HUES48 (cell line): ENCODE data around the gene DMD.

ENCODE experiments used
- H3K27ac ChIP-seq: one replicate; pipeline ENCODE4 v1.7.0; 2013; ENCODE audit warnings: low read depth, low read length, inconsistent platforms
- H3K27me3 ChIP-seq: 2 replicates; pipeline ENCODE4 v1.6.1; 2013; ENCODE audit warnings: mild to moderate bottlenecking, low read length; ENCODE audit not compliant: control insufficient read depth, insufficient read depth
- H3K36me3 ChIP-seq: 2 replicates; pipeline ENCODE4 v1.6.1; 2013; ENCODE audit warnings: low read length; ENCODE audit not compliant: control insufficient read depth, insufficient read depth
- H3K4me1 ChIP-seq: 2 replicates; pipeline ENCODE4 v1.6.1; 2013; ENCODE audit warnings: mild to moderate bottlenecking, low read length; ENCODE audit not compliant: control insufficient read depth, insufficient read depth
- H3K4me3 ChIP-seq: 2 replicates; pipeline ENCODE4 v1.5.1; 2013; ENCODE audit warnings: mild to moderate bottlenecking, low read depth, low read length
- H3K9ac ChIP-seq: 2 replicates; pipeline ENCODE4 v1.6.1; 2013; ENCODE audit warnings: mild to moderate bottlenecking, low read depth, low read length, moderate library complexity
- H3K9me3 ChIP-seq: 2 replicates; pipeline ENCODE4 v1.6.1; 2013; ENCODE audit warnings: low read length; ENCODE audit not compliant: control insufficient read depth, insufficient read depth

The DMD gene

DNA sequence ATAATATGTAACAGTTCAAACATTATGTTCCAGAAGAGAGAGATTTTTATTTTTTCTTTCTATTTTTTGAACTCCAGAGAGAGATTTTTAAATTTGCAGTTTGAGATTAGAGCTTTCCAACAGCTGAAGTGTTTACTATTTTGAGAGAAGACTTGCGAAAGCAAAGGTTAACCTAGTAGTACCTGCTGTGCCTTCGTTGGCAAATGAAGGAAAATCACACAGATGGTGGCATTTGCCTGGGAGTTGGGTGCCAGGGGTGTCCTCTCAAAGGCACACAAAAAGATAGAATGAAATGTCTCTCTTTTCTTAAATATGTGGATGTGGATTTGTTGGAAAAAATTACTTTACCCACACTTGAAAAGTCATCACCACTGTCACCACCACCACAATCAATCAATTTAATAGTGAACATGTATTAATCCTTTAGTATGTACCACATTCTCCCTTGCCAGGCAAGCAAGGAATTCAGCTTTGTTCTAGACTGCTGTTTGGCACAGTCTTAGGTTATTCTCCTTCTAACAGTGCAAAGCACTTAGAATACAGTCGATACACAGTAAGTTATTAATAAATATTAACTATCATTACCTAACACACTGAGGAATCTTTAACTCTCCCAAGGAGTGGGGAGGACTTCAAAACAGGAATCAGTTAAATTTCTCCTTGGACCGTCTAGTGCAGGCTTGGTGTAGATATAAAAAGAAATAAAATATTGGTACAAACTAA is 1301.3 kb downstream of the DMD start:
- Histone ChIP-seq H3K27me3 (no peaks in the 10 kb centered on the region), H3K9ac (no peak overlapping the region), H3K27ac (no peak overlapping the region), H3K9me3 (no peaks in the 10 kb centered on the region), H3K4me1 (no peaks in the 10 kb centered on the region), H3K36me3 (no peaks in the 10 kb centered on the region), H3K4me3 (no peak overlapping the region)

DNA sequence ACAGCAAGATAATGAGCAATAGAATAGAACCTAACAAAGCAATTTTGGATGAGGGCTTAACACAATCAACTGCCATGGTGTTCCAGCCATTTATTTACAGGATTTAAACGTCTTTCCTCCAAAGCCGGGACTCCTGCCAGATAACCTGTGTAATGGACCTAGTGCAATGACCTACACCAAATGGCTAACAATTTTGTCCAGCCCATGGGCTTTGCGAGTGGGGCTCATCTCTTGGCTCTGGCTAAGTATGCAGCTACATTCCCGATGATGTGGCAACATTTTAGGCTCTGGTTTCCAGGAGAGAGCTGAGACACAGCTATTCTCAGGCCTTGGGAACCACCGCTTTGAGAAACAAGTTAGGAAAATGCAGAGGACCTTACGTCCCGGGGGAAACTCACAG is 1317.2 kb downstream of the DMD start:
- no peaks in the 10 kb centered on the region for H3K36me3 ChIP-seq
- no peak overlapping the region for H3K9ac ChIP-seq
- no peak overlapping the region for H3K4me3 ChIP-seq
- H3K27ac ChIP-seq, result no peak overlapping the region
- H3K27me3 ChIP-seq, result no peaks in the 10 kb centered on the region
- no peaks in the 10 kb centered on the region for H3K9me3 ChIP-seq
- no peaks in the 10 kb centered on the region for H3K4me1 ChIP-seq

DNA sequence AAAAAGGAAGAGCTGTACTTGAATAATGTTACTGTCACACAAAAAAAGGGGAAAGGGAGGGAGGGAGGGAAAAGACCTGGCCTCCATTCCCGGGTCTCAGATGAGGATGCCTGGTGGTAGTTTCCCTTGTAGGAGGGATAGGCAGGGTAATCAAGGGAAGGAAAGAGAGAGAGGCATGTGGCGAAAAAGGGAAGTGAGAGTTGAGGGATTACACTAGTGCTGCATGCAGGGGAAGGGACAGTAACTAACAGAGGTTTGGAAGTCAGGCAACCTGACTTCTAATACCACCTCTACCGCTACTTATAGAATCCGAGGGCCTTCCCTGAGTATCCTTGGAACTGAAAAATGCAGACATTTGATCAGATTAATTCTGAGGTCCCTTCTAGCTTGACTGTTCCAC is 1317.8 kb downstream of the DMD start:
- no peak overlapping the region for H3K27ac ChIP-seq
- no peak overlapping the region for H3K4me3 ChIP-seq
- no peaks in the 10 kb centered on the region for H3K9me3 ChIP-seq
- H3K36me3 ChIP-seq, result no peaks in the 10 kb centered on the region
- H3K4me1 ChIP-seq, result no peaks in the 10 kb centered on the region
- H3K9ac ChIP-seq, result no peak overlapping the region
- H3K27me3 ChIP-seq, result no peaks in the 10 kb centered on the region

DNA sequence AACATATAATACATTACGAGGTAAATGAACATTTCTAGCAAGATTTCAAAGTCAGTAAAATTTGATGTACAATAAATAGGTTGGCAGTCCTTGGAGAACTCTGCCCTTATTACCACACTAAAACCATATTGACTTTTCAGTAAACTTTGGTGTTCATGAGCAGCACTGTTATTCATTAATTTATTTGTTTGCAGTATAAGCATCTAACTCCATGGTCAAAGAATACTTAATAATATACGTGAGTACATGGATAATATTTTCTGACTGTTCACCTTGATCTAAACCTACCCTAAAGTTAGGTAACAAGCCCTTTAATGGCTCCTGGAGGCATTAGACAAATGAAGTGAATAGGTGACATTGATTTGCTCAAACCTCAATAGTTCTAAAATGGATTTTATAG is 1322.3 kb downstream of the DMD start:
- no peaks in the 10 kb centered on the region for H3K36me3 ChIP-seq
- no peak overlapping the region for H3K9ac ChIP-seq
- H3K27me3 ChIP-seq, result no peaks in the 10 kb centered on the region
- no peak overlapping the region for H3K4me3 ChIP-seq
- H3K9me3 ChIP-seq, result no peaks in the 10 kb centered on the region
- H3K4me1 ChIP-seq, result no peaks in the 10 kb centered on the region
- H3K27ac ChIP-seq, result no peak overlapping the region

DNA sequence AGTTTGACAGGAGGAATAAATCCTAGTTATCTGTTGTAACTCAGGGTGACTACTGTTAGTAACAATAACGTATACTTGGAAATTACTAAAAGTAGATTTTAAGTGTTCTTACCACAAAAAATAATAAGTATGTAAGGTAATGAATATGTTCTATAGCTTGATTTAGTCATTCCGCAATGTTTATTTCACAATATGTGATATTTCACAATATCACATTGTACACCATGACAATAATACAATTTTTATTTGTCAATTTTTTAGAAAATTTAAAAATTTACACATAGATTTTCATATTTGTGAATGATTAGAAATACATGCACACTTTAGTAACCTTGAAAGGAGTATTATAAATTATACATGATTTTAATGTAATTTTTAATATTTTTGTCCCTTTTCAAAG is 1326.8 kb downstream of the DMD start:
- Histone ChIP-seq H3K4me3 (no peak overlapping the region), H3K9me3 (no peaks in the 10 kb centered on the region), H3K36me3 (no peaks in the 10 kb centered on the region)

DNA sequence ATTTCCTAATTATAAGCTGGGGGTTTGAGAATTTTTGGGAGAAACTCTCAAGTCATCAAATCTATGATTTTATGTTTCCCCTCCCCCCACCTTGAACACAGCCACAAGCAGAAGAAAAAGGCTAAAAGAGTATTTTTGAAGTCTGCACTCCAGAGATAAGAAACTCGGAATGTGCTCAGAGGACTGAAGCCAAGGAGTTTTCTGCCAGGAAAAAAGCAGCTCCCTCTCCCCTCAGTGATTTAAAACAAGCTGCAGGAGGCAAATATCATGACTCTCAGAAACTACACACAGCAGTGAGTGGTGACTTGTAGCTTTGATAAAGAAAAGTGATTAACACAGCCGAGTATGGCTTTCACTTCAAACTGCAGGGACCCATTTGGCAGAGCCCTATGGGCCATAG is 1339.3 kb downstream of the DMD start:
- no peak overlapping the region for H3K4me3 ChIP-seq
- H3K9ac ChIP-seq, result no peak overlapping the region
- peak overlapping the region; percentile 32 for H3K27ac ChIP-seq

More for the DNA sequence above, 1326.8 kb downstream of the DMD start:
- H3K9ac ChIP-seq, result no peak overlapping the region
- H3K4me1 ChIP-seq, result no peaks in the 10 kb centered on the region
- no peaks in the 10 kb centered on the region for H3K27me3 ChIP-seq
- H3K27ac ChIP-seq, result no peak overlapping the region

DNA sequence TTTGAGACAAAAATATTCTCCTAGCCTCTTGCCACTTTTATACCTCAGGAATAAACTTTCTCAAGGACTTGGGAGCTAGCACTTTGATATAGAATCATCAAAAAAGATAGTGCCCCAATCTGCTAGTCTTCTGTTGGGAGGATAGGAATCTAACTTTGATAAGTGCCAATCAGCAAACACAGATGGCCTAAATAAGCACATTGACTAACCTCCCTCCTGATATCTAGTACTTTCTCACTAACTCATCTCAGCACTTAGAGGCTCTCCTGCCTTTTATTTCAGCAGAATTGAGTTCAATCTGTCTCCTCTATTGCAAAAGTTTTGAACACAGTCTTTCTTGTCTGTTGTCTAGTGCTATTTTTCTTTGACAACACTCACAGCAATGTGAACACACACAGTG is 1341.1 kb downstream of the DMD start:
- no peaks in the 10 kb centered on the region for H3K9me3 ChIP-seq
- H3K4me1 ChIP-seq, result peaks cover 13% of the 10 kb centered on the region

More for the DNA sequence above, 1339.3 kb downstream of the DMD start:
- no peaks in the 10 kb centered on the region; the same call in 1 of the 2 replicates for H3K27me3 ChIP-seq
- no peaks in the 10 kb centered on the region for H3K36me3 ChIP-seq
- no peaks in the 10 kb centered on the region for H3K9me3 ChIP-seq
- H3K4me1 ChIP-seq, result peaks cover 13% of the 10 kb centered on the region

DNA sequence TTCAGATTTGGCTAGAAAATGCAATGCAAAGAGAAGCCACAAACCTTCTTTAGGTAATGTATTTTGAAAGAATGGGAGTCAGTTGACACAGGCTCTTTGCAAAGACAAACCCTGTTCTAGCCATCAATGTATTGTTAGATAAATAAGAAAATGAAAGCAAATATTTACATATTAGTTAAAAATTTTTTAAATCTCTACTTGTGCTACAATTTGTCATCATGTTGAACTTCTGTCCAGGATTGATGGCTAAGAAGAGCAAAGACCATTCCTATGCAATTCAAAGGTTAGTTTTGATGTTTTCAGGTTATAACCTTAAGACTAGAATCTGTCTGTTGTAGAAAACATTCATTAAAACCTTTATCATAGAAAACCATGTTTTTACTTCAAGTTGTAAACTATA is 1350.7 kb downstream of the DMD start:
- H3K9ac ChIP-seq, result no peak overlapping the region
- H3K9me3 ChIP-seq, result no peaks in the 10 kb centered on the region
- no peaks in the 10 kb centered on the region for H3K4me1 ChIP-seq
- H3K4me3 ChIP-seq, result no peak overlapping the region
- no peak overlapping the region for H3K27ac ChIP-seq
- H3K36me3 ChIP-seq, result no peaks in the 10 kb centered on the region
- no peaks in the 10 kb centered on the region for H3K27me3 ChIP-seq

More for the DNA sequence above, 1341.1 kb downstream of the DMD start:
- H3K9ac ChIP-seq, result no peak overlapping the region
- no peak overlapping the region for H3K27ac ChIP-seq
- no peak overlapping the region for H3K4me3 ChIP-seq
- no peaks in the 10 kb centered on the region for H3K36me3 ChIP-seq
- no peaks in the 10 kb centered on the region; the same call in 1 of the 2 replicates for H3K27me3 ChIP-seq

DNA sequence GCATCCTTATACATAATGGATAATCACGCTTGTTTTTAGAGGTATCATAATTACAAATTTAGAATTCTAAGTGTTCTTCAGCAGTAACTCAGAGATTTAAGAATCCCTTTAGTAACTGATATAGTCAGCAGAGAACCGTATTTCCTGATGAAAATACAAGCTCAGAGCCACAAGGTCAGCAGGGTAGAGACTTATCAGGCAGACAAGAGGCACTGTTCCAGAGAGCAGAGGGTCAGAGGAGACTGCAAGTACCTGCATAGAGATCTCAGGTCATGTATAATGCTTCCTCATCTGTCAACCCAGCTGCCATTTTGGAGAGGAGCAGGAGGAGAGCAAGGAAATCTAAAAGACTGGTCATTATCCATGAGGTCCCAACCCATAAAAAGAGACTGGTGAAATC is 1352.4 kb downstream of the DMD start:
- Histone ChIP-seq H3K36me3 (no peaks in the 10 kb centered on the region), H3K4me1 (no peaks in the 10 kb centered on the region), H3K9me3 (no peaks in the 10 kb centered on the region), H3K9ac (no peak overlapping the region), H3K4me3 (no peak overlapping the region), H3K27ac (no peak overlapping the region), H3K27me3 (no peaks in the 10 kb centered on the region)

DNA sequence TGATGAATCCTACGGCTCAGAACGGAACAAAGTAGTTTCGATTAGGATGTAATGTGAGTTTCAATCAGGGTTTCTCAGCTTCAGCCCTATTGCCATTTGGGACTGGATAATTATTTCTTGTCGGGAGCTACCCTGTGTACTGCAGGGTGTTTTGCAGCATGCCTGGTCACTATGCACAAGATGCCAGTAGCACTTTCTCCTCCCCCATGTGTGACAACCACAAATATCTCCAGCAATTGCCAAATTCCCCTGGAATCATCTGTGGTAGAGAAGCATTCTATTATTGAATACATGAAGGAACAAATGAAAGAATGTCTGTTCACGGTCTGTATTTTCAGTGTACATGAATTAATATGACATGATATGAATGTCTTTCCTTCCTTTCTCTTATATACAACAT is 1356.6 kb downstream of the DMD start:
- Histone ChIP-seq H3K27ac (no peak overlapping the region), H3K4me3 (no peak overlapping the region), H3K36me3 (no peaks in the 10 kb centered on the region), H3K4me1 (no peaks in the 10 kb centered on the region), H3K9me3 (no peaks in the 10 kb centered on the region), H3K9ac (no peak overlapping the region), H3K27me3 (no peaks in the 10 kb centered on the region)

DNA sequence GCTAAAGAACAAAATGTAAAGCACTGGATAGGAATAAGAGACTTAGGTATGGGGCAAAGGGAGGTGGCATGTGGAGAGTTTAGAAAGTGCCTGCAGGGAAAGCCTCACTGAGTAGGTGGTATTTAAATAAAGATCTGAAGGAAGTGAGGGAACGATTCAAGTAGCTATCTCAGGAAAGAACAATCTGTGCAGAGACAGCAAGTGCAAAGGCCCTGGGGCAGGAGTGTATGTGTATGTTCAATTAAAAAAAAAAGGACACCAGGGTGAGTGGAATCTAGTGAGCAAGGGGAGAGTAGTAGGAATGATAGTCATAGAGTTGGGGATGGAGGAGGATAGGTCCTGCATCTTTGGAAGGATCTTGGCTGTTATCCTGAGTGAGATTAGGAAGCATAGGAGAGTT is 1359.6 kb downstream of the DMD start:
- H3K9me3 ChIP-seq, result no peaks in the 10 kb centered on the region
- H3K27ac ChIP-seq, result no peak overlapping the region
- no peak overlapping the region for H3K9ac ChIP-seq
- H3K4me1 ChIP-seq, result no peaks in the 10 kb centered on the region
- H3K4me3 ChIP-seq, result no peak overlapping the region
- H3K27me3 ChIP-seq, result no peaks in the 10 kb centered on the region; the same call in 1 of the 2 replicates
- no peaks in the 10 kb centered on the region for H3K36me3 ChIP-seq
